GM10248 (cell line): ENCODE results near the gene NXPE3.

Source experiments
- CTCF ChIA-PET: fragments of 300-600 bp; sonication (Branson Sonifier 250); formaldehyde crosslinking; extraction: SDS; loops from one replicate; lab custom pipeline; 2021; ENCODE audit warnings: antibody characterized with exemption; lab: Yijun Ruan, JAX
- POLR2A ChIA-PET: fragments of 350-650 bp; sonication (Branson Sonifier 250); formaldehyde crosslinking; extraction: SDS; loops from one replicate; lab custom pipeline; 2020; ENCODE audit warnings: antibody characterized with exemption; lab: Yijun Ruan, JAX
- DNase-seq: peaks from one replicate; pipeline ENCODE4 v3.0.0; 2012; ENCODE audit errors: extremely low spot score
- TF ChIP-seq, protein P1 (sequence below): IDR thresholded peaks from 2 replicates; pipeline ENCODE4 v1.5.1; 2012; ENCODE audit warnings: mild to moderate bottlenecking, low read depth; ENCODE audit errors: extremely low read depth, missing control alignments, control extremely low read depth

Gene NXPE3

DNA sequence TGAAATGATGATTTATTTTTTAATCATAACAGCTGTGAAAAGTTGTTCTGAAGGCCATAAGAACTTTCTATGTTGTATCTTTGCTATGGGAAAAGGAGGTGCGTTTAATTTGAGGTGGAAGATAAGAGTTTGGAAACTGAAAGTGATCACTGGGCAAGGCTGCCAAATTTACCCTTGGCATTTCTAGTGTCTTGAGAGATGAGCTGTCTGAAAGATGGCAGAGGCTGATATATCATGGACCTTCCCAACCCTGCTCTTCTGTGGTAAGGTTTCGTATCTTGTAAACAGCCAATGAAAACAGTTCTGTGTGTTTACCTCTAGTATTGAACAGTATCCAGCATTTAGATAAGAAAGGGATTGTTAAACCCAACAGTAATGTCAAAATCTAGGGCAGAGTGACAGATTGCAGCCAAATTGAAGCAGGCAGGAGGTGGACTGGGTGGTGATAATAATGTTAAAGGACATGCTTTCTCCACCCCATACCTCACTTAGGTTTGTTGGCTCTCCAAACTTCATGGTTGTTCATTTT is 54.5 kb downstream of the NXPE3 start:
- ChIA-PET CTCF (interaction anchor here (0.9 to 3.0 kb wide), 5 partner anchors 9 to 100 kb away, joined by 3 to 7 read pairs (median 3); no protein-coding TSS in a partner anchor), POLR2A (interaction anchor here (1.2 kb wide), 1 partner anchor 16 kb away, joined by 5 read pairs; the partner anchor contains the start of gene NFKBIZ)
- no peak for DNase-seq
- TF ChIP-seq, protein P1, sequence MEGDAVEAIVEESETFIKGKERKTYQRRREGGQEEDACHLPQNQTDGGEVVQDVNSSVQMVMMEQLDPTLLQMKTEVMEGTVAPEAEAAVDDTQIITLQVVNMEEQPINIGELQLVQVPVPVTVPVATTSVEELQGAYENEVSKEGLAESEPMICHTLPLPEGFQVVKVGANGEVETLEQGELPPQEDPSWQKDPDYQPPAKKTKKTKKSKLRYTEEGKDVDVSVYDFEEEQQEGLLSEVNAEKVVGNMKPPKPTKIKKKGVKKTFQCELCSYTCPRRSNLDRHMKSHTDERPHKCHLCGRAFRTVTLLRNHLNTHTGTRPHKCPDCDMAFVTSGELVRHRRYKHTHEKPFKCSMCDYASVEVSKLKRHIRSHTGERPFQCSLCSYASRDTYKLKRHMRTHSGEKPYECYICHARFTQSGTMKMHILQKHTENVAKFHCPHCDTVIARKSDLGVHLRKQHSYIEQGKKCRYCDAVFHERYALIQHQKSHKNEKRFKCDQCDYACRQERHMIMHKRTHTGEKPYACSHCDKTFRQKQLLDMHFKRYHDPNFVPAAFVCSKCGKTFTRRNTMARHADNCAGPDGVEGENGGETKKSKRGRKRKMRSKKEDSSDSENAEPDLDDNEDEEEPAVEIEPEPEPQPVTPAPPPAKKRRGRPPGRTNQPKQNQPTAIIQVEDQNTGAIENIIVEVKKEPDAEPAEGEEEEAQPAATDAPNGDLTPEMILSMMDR, result no peak

DNA sequence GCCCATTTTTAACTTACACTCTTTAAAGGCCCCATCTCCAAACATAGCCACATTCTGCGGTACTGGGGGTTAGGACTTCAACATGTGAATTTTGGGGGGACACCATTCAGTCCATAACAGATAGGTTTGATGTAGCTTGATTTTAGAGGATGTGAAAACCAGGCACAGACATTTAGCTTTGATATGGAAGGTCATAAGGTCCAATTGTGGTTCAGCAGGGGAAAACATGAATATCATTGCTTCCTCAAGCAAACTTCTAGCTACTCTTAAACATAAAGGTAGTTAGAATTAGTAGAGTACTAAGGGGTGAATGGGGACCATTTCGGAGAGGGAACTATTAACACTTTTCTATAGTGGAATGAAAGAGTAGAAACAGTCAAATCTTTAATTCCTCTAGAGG is 56.7 kb downstream of the NXPE3 start:
- TF ChIP-seq, protein P1, result no peak
- ChIA-PET POLR2A (interaction anchor here (1.0 to 5.8 kb wide), 2 partner anchors 8 to 14 kb away, joined by 5 to 42 read pairs; partner anchors contain the start of gene NFKBIZ), CTCF (interaction anchor here (0.8 to 3.0 kb wide), 8 partner anchors 8 to 33 kb away, joined by 3 to 7 read pairs (median 4); no protein-coding TSS in a partner anchor)
- DNase-seq, result no peak

DNA sequence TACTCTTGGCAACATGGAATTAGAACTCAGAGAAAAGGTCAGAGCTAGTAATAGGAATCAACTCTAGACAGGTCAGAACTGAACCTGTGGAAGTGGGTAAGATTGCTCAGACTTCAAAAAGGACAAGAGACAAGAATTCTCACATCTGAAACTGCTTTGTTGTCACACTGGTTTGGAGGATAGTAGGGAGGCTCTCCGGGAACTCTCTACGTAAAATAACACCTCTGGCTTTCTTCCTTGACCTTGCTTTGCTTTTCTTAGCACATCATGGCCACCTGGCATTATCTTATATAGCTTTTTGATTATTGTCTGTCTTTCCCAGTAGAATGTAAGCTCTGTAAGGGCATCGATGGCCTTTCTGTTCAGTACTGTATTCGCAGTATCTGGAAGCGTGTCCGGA is 57.1 kb downstream of the NXPE3 start:
- TF ChIP-seq, protein P1, result no peak
- no peak for DNase-seq
- ChIA-PET CTCF (interaction anchor here (0.8 to 3.0 kb wide), 6 partner anchors 17 to 393 kb away, joined by 3 to 7 read pairs (median 4); no protein-coding TSS in a partner anchor), POLR2A (interaction anchor here (1.0 to 5.8 kb wide), 2 partner anchors 8 to 13 kb away, joined by 5 to 42 read pairs; partner anchors contain the start of gene NFKBIZ)

DNA sequence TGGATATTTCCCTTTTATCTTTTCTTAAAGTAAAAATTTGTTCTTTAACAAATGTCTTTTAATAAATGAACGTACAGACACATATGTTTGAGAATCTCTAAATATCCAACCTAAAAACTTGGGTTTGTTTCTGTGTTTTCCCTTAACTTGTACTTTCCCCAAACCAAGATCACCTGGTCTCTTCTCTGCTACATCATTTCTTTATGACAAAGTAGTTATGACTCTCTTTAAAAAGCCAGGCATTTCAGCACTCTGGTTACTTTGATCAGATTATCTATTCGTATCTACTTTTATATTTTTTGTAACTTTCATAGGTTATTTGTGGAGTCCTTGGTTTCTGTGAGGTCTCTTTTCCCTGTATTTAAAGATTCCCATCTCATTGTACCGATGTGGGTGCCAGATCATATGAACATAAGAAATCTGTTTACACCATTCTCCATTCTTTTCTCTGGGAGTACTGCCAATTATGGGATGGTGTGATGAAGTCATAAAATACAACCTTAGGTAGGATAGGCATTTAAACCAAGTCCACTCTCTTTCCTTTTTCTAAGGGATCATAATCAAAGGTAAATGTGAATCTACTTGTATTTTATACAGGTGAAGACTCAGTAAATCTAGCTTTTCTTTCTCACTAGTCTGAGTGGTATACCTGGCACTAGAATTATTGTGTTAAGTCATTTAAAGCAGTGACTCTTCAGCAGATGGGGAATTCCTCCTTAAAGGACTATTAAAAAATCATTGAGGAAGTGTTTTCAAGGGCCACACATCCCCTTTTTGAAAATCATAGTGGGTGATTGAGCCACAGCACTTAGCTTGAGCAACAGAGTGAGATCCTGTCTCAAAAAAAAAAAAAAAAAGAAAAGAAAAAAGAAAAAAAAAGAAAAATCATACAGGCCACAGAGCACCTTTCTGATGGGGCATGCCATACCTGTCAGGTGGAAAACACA is 57.9 kb downstream of the NXPE3 start:
- DNase-seq, result no peak
- POLR2A ChIA-PET, result interaction anchor here (1.0 to 5.8 kb wide), 2 partner anchors 9 to 12 kb away, joined by 5 to 42 read pairs; partner anchors contain the start of gene NFKBIZ
- TF ChIP-seq, protein P1, result no peak
- CTCF ChIA-PET, result interaction anchor here (1.0 to 2.7 kb wide), 4 partner anchors 13 to 392 kb away, joined by 4 to 6 read pairs (median 4); partner anchors contain the start of gene NFKBIZ

DNA sequence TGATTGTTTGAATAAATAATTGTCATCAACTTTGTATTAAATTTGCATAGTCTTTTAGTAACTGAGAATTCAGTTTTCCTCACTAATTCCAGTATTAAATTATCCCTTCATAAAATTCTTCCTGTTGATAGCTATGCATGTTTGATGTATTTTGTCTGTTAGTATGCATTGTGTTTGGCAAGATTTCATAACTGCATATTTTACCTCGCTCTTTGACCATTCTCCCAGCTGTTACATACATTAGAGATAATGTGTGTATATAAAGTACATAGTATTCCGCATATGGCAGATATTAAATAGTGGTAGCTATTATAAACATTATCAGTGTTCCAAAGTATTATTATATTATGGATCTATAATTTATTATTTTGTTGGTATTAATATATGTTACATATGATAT is 59.7 kb downstream of the NXPE3 start:
- ChIA-PET CTCF (interaction anchor here (0.8 to 2.7 kb wide), 9 partner anchors 10 to 391 kb away, joined by 3 to 6 read pairs (median 4); partner anchors contain the start of gene NFKBIZ), POLR2A (interaction anchor here (0.6 to 5.8 kb wide), 3 partner anchors 11 to 32 kb away, joined by 3 to 42 read pairs (median 4); partner anchors contain the start of gene NFKBIZ)
- TF ChIP-seq, protein P1, result no peak
- DNase-seq, result no peak
